Measurements from ENCODE around the gene CLIP2.

DNA sequence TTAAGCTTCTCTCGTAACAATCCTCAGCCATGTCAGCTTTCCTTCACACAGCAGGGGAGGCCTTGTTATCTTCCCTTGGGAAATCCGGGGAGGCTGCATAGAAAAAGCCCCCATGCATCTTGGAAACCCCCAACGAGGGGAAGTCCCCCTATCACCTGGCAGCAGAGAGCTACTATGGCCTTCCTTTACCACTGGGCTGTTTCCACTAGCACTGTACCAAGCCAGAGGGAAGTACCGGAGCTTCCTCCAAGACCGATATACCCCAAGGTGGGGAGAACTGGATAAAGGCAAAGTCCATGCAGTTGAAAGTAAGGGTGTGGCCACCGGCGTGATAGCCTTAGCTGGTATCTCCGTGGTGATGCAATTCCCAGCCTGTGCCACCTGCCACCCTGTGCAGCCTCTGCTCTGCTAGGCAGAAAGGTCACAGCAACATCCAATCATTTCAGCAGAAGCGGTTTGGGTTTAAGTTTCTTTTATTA lies 4.4 kb upstream of the CLIP2 start:
- no peak for TF ChIP-seq ISL1 (CRISPR knock-in tag; IDR thresholded peaks at IDR 0.05)
- TF ChIP-seq, protein P1, sequence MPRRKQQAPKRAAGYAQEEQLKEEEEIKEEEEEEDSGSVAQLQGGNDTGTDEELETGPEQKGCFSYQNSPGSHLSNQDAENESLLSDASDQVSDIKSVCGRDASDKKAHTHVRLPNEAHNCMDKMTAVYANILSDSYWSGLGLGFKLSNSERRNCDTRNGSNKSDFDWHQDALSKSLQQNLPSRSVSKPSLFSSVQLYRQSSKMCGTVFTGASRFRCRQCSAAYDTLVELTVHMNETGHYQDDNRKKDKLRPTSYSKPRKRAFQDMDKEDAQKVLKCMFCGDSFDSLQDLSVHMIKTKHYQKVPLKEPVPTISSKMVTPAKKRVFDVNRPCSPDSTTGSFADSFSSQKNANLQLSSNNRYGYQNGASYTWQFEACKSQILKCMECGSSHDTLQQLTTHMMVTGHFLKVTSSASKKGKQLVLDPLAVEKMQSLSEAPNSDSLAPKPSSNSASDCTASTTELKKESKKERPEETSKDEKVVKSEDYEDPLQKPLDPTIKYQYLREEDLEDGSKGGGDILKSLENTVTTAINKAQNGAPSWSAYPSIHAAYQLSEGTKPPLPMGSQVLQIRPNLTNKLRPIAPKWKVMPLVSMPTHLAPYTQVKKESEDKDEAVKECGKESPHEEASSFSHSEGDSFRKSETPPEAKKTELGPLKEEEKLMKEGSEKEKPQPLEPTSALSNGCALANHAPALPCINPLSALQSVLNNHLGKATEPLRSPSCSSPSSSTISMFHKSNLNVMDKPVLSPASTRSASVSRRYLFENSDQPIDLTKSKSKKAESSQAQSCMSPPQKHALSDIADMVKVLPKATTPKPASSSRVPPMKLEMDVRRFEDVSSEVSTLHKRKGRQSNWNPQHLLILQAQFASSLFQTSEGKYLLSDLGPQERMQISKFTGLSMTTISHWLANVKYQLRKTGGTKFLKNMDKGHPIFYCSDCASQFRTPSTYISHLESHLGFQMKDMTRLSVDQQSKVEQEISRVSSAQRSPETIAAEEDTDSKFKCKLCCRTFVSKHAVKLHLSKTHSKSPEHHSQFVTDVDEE (CRISPR knock-in tag; IDR thresholded peaks at IDR 0.05), result no peak
- TF ChIP-seq TOX (CRISPR knock-in tag; IDR thresholded peaks at IDR 0.05; ENCODE audit: borderline replicate concordance), result no peak
- no peak for TF ChIP-seq ZC3H10 (CRISPR knock-in tag; IDR thresholded peaks at IDR 0.05)
- no peak for TF ChIP-seq ZFP3 (CRISPR knock-in tag; IDR thresholded peaks at IDR 0.05)
- no peak for TF ChIP-seq CSDC2 (CRISPR knock-in tag; IDR thresholded peaks at IDR 0.05)
- no peak for TF ChIP-seq BACH2 (CRISPR knock-in tag; IDR thresholded peaks at IDR 0.05; ENCODE audit: borderline replicate concordance)

Measured in SK-N-SH treated with all-trans-retinoic acid at 6 μM for 48 hours (cell line).